ENCODE results near the gene C8G.

The C8G gene

DNA sequence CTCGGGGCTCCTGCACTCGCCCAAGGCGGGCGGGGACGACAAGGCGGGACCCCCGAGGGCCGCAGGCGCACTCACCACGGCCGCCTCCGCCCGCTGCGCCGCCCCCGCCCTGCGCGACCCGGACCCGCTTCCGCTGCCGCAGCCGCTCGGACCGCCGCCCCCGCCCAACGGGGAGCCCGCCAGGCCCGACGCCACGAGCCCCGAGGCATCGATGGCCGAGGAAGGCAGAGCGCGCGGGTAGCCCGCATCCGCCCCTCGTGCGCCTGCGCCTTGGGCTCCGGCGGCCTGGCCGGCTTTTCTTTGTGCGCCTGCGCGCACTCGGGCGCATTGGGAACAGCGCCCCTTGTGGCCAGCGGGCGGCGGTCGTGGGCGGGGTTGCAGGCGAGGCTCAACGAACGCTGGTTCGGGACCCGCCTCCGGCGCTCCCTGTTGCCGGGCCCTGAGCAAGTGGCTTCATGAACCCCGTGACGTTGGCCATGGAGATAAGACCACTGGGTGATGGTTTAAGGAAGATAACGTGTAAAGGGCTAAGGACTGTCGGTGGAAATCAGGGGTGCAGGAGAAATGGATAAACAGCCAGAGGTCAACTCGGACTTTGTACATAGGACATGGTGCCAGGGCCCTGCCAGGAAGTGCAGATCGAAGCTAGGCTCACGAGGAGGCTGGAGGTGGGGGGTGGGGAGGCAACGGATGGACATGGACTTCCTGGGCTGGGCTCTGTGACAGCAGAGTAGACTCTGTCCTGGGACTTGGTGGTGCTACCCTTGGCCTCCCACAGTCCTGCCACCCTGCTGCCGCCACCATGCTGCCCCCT is at the start of gene C8G, which contains the start of gene FBXW5:
Gene C8G, plus strand, starts transcription at position 725 of the 814 bp plus-strand sequence. Its CDS starts 78 bp downstream, at position 803.
Gene FBXW5, minus strand, starts transcription at position 220 of the 814 bp plus-strand sequence. CDS start 655 bp downstream, outside the sequence.
- peak; percentile 93 for DNase-seq

- DNase-seq: no peak
Observed at GRCh38 chr9:136896027-136896426, 49.0 kb upstream of the C8G start.

DNA sequence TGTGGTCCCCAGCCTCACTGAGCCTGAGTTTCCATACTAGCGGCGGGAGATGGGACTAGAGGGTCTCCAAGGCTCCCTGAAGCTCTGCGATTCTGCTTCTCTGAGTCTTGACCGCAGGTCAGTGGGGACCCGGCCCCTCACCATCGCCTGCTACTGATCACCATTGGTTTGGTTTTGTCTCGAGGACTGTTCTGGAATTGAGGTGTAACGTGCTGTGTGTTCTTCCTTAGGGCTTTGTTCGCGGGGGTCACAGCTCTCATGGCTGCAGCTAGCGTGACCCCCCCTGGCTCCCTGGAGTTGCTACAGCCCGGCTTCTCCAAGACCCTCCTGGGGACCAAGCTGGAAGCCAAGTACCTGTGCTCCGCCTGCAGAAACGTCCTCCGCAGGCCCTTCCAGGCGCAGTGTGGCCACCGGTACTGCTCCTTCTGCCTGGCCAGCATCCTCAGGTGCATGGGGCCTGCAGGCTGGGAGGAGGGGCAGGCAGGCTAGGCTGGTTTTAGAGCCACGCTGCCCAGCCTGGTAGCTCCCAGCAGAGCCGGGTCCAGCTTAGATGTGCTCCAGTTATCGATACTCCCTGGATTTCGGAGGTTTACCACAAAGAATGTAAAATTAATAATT is 46.5 kb upstream of the C8G start:
- no peak for DNase-seq

- DNase-seq: no peak
Observed at GRCh38 chr9:136899196-136899595, 45.8 kb upstream of the C8G start.

- DNase-seq: no peak
Observed at GRCh38 chr9:136900556-136900955, 44.5 kb upstream of the C8G start.

GRCh38 chr9:136900988-136901515 is 44.0 kb upstream of the C8G start:
- no peak for DNase-seq

- DNase-seq: peak; percentile 72
Observed at GRCh38 chr9:136901516-136902258, 43.4 kb upstream of the C8G start.

DNA sequence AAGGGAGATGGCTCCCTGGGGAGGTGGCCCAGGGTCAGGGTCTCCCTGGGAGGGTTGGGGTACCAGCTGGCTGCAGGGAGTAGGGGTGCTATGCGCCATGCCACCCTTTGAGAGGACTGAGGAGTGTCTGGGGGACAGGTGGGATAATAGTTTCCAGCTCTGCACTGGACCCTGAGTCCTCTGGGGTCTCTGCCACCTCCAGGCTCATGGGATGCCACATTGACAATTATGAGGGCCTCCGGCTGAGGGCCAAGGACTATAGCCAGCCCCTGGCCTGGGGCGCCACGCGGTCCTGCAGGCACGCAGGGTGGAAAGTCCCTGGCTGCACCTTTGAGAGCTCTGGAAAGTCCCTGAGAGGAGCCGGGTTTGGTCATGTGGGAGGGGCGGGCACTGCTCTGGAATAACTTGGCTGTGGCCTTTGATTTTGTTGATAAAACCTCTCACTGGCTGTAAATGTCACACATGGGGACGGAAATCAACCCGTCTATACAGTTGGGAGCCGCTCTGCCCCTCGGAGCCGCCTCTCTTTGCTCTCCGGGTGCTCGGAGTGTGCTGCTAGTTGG is 42.7 kb upstream of the C8G start:
- DNase-seq: peak; percentile 80

DNA sequence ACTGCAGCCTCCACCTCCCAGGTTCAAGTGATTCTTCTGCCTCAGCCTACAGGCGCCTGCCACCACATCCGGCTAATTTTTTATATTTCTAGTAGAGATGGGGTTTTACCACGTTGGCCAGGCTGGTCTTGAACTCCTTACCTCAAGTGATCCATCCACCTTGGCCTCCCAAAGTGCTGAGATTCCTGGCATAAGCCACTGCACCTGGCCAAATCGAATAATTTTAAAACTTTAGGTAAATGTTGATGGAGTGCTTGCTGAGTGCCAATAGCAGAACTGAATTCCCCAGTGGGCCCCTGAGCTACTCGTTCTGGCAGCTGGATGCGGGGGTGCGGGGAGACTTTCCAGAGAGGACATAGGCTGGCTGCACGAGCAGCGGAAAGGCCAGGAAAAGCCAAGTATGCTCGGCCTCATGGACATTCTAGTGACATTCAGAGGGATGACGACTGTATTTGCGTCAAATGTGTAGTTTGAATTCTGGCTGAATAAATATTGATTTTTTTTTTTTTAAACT is 41.9 kb upstream of the C8G start:
- DNase-seq: no peak

GRCh38 chr9:136906266-136906665 is 38.8 kb upstream of the C8G start:
- no peak for DNase-seq

DNA sequence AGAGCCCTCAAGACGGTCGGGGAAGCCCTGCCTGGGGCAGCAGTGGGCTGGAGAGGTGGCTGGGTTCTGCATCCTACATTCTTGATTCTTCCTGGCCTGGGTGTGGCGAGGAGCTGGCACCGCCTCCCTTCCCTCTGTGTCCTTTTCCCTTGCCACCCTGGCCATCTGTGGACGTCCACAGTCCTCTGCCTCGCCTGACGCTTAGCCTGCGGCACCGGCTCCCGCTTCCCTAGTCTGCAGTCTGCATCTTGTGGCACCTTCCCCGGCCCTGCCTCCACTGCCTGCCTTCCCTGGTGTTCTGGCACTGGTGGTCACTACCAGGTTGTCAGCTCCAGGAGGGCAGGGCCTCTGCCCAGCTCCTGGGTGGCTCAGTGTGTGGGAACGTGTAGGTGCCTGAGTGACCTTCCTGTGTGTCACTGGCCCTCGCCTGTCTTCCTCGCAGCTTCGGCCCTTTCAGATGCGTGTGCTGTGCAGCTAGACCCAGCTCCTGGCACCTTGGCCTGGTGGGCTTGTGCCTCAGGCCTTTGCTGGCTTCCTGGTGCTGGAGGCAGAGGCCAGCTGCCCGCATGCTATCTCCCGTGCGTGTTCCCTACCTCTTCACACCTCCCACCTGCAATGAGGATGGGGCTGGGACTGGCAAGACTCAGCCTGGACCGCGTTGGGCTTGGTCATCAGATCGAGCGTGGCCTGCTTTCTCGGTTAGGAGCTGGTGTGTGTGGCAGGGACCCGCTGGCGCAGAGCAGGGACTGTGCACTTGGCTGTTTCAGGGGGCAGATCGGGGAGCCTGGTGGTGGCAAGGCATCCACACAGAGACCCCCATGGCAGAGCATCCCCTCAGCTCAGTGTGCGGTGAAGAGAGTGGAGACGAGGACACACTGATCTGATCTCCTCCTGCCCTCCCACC is 37.8 kb upstream of the C8G start:
- DNase-seq: no peak

DNA sequence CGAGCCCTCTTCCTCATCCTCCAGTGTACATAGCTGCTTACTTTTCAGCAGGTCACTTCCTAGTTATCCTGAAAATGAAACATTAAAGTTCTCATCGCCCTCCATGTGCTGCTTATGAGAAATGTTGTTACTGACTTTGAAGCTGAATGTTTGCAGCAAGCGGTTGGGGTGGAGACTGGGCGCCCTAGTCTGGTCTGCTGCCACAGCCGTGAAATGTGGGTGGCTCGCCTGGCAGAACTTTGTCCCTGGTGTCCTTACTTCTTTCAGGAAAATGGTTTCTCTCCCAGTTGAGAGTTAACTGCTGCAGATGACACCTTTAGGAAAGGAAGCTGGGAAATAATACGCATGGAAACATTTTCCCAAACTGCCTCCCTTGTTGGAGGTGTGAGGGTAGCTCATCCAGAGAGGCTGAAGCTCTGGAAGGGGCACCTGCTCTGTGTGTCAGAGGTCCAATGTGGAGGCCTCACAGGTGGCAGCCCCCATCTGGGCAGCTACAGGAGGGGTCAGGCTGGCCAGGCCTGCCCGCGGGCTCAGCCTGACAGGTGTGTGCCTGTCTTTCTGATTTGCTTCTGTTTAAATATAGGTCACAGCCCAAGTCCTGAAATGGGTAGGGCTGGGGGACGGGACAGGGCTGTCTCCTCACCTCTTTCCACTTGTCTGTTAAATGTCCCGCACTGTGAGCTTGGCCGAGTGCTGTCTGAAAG is 34.7 kb upstream of the C8G start:
- no peak for DNase-seq

GRCh38 chr9:136910901-136911245 is 34.2 kb upstream of the C8G start:
- DNase-seq: no peak

GRCh38 chr9:136913701-136914438 is 31.2 kb upstream of the C8G start:
- no peak for DNase-seq

- no peak for DNase-seq
Observed at GRCh38 chr9:136915632-136916329, 29.3 kb upstream of the C8G start.

DNA sequence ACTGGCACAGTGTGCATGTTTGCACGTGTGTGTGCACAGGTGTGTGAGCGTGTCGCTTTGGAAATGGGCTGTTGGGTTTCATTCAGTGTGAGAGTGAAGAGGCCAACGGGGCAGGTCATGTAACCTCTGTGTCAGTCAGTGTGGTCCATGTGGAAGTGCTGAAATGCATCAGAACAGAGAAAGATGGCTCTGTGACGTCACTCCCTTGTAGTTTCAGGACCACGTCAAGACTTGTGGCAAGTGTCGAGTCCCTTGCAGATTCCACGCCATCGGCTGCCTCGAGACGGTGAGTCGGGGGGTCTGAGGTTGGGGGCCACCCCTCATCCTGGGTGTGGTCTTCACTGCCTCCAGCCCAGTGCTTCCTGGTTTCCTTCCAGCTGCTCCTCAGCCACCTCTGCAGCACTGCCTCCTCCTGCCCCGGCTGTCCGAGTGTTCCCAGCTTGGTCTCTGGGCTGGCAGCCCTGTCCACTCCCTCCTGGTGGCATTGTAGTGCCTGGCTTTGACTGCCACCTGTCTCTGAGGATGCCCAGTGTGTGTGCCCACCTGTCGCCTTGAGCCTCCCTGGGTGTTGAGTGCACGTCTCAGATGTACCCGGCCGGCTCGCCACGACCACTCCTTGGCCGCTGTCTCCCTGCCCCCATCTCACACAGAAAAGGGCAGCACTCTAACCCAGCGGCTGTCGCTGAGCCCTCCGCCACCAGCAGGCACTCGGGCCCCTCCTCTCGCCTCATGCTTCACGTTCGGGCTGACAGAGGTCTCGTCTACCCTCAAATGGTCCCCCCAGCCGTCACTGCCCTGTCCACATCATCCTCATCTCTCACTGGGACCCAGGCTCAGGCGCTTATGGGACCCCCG is 28.5 kb upstream of the C8G start:
- DNase-seq: no peak

- DNase-seq: no peak
Observed at GRCh38 chr9:136917902-136918301, 27.1 kb upstream of the C8G start.

GRCh38 chr9:136920069-136920468 is 25.0 kb upstream of the C8G start:
- no peak for DNase-seq

DNA sequence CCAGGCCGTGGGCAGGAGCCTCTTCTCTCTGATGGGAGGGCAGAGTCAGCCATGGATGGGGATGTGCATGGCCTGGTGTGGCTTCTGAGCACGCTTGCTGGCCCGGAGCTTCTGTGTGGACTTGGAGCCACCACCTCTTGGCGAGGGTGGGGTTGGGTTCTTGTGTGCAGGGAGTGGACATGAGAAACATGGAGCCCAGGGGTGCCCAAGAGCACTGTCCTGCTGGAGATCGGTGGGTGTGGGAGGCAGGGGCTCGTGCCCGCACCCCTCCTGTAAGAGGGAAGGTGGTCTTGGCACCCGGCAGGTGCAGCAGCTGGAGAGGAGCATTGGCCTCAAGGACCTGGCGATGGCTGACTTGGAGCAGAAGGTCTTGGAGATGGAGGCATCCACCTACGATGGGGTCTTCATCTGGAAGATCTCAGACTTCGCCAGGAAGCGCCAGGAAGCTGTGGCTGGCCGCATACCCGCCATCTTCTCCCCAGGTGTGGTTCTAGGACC is 24.3 kb upstream of the C8G start:
- no peak for DNase-seq
